Activated T-cell treated with anti-CD3 and anti-CD28 coated beads, Interleukin-2, amount 50 U/mL, for 72 hours (primary cell): ENCODE measurements around the gene TSHR. TPM values are rescaled to one million over a fixed set of nuclear protein-coding genes. Genes with fewer than 3 reads are reported as not detected.
A peak's percentile ranks its signal among the peaks of the same experiment; 100 is the strongest.

Source experiments
- ATAC-seq, 2 donors: fragments of 150-1000 bp; cut with Tn5 transposase; replicated peaks in 1 of 2; 2 replicates each; pipeline ENCODE4 v1.10.0; 2021; ENCODE audit warnings: moderate library complexity in 2 of 2, mild to moderate bottlenecking in 1 of 2
- DNase-seq, 2 donors: peaks; one replicate each; pipeline ENCODE4 v3.0.0; 2021 to 2022; ENCODE audit warnings: mixed read lengths in 1 of 2
- H3K27ac Mint-ChIP-seq: one replicate; pipeline ENCODE4 v1.8.0; 2022; ENCODE audit warnings: mild to moderate bottlenecking, moderate library complexity, mixed read lengths
- H3K27me3 Mint-ChIP-seq: one replicate; pipeline ENCODE4 v1.8.0; 2022; ENCODE audit warnings: low read depth, mixed read lengths
- H3K36me3 Mint-ChIP-seq, 2 donors: one replicate each; pipeline ENCODE4 v1.8.0; 2022; ENCODE audit warnings: mixed read lengths in 2 of 2, mild to moderate bottlenecking in 1 of 2; ENCODE audit not compliant: insufficient read depth in 2 of 2
- H3K4me1 Mint-ChIP-seq: one replicate; pipeline ENCODE4 v1.8.0; 2022; ENCODE audit warnings: low read depth, mixed read lengths
- H3K4me3 Mint-ChIP-seq, 2 donors: one replicate each; pipeline ENCODE4 v1.8.0; 2022; ENCODE audit warnings: mild to moderate bottlenecking in 2 of 2, mixed read lengths in 2 of 2, moderate library complexity in 2 of 2
- H3K9me3 Mint-ChIP-seq, 2 donors: one replicate each; pipeline ENCODE4 v1.8.0; 2022; ENCODE audit warnings: mixed read lengths in 2 of 2
- total RNA-seq, 2 donors: library from RNA; stranded (reverse); gene quantifications; one replicate each; pipeline ENCODE4 v1.2.3, GENCODE V29; 2022

TSHR gene
- total RNA-seq, 2 donors from 2014 or later, result not detected

DNA sequence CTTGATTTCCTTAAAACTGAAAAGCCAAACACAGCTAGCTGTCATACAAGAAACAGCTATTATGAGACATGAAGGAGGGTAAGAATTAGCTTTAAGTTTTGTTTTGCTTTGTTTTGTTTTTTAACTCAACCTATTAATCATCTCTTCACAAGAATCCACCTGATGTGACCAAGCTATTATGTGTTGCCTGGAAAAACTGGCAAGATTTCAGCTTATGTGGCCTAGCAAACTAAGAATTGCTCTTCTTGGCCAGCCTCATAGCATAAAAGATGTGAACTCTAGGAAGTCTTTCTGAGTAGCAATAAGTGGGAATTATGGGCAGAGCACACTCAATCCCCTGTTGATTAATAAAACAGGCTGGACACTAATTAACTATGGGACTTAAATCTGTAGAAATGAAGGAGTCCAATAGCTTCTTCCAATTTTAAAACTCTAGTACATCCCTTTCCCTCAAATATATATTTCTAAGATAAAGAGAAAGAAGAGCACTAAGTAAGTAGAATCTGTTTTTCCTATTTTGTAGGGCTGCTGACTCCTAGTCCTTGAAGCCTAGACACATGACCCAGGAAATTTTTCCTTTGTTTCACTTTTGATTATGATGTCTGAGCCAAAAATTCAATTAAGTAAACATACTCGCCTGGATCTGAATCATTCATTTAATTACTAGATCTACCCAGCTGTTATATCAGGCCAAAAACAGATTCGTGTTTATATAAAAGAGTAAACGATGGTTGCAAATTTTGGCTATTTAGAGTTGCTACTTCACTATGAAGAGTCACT lies 189.6 kb downstream of the TSHR start:
- H3K36me3 Mint-ChIP-seq, result no peaks in the 10 kb centered on the region
- no peak overlapping the region for H3K27ac Mint-ChIP-seq
- no peak for ATAC-seq
- no peaks in the 10 kb centered on the region for H3K27me3 Mint-ChIP-seq
- DNase-seq, result no peak
- no peak overlapping the region for H3K4me3 Mint-ChIP-seq
- H3K9me3 Mint-ChIP-seq, result peaks cover 0 to 6% of the 10 kb centered on the region in 2 donors
- peaks cover 13% of the 10 kb centered on the region for H3K4me1 Mint-ChIP-seq

DNA sequence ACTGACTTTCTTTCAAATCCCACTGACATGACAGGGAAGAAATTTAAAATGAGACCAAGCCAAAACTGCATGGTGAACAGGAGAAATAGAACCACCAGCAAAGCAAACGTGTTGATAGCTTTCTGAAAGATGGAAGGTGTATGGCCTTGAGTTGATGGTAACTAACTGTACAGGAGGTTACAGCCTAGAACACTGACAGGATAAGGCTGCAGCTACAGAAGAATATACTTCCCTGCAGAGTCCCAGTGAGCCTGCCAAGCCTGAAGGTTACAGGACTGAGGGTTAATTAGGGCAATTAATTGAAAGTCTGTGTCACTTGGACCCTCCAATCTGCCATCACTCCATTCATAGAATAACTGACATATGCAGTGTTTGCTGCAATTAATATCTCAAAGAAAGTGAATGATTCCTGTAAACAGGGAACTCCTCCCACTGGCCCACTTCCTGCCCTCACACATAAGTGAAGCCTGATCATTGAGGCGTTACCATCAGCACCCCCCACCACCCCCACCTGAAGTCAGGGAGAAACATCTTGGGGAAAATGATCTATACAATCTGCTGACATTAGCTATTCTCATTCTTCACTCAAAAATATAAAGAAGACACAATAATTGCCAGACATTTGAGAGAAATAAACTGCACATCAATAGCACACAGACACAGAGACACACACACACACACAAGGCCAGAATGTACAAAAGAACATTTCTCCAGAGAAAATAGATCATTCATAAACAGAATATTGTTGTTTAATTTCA lies 191.9 kb downstream of the TSHR start:
- no peak for ATAC-seq
- peaks cover 0 to 6% of the 10 kb centered on the region in 2 donors for H3K9me3 Mint-ChIP-seq

DNA sequence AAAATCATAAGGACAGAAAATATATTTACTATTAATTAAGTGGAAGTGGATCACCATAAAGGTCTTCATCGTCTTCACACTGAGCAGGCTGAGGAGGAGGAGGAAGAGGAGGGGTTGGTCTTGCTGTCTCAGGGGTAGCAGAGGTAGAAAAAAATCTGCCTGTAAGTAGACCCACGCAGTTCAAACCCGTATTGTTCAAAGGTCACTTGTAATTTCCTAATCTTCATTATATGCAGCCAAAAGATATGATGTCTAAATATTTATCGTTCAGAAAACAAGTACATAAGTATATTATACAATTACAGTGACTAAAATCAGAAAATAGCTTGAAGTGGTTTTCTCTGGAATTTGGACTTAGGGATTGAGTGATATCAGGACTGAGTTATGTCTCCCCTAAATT lies 193.2 kb downstream of the TSHR start:
- H3K4me1 Mint-ChIP-seq, result peaks cover 28% of the 10 kb centered on the region
- no peak overlapping the region for H3K27ac Mint-ChIP-seq
- peaks cover 0 to 4% of the 10 kb centered on the region in 2 donors for H3K9me3 Mint-ChIP-seq
- ATAC-seq (no peak), DNase-seq (no peak)
- H3K36me3 Mint-ChIP-seq, result no peaks in the 10 kb centered on the region
- H3K4me3 Mint-ChIP-seq, result no peak overlapping the region
- no peaks in the 10 kb centered on the region for H3K27me3 Mint-ChIP-seq

More for the DNA sequence above, 191.9 kb downstream of the TSHR start:
- Mint-ChIP-seq H3K36me3 (no peaks in the 10 kb centered on the region), H3K4me3 (no peak overlapping the region), H3K4me1 (peaks cover 15% of the 10 kb centered on the region), H3K27me3 (no peaks in the 10 kb centered on the region), H3K27ac (no peak overlapping the region)
- DNase-seq, result no peak

DNA sequence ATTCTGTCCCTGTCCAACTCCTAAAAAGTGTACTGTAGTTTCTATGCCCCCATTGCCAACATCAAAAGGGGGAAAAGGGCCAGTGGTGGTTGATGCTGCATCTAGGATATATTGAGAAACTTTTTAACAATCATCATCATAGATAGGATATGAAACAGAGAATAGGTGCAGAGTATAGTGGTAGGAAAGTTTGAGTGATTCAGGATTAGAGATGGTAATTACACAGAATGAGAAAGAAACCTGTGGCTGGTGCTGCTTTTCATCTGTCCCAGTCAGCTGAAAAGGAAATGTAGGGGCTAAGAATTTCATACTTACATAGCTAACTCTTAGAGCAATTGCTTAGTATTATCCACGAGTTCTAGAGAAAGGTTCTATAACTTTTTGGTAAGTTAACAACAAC lies 197.8 kb downstream of the TSHR start:
- Mint-ChIP-seq H3K27ac (no peak overlapping the region), H3K4me1 (peaks cover 28% of the 10 kb centered on the region), H3K9me3 (no peaks in the 10 kb centered on the region), H3K27me3 (peaks cover 8% of the 10 kb centered on the region), H3K36me3 (peaks cover 0 to 7% of the 10 kb centered on the region in 2 donors), H3K4me3 (peak overlapping the region; percentile 5 to 13)
- peak in 1 of 2 donors; percentile 29 for DNase-seq
- peak; percentile 98 to 100 for ATAC-seq

DNA sequence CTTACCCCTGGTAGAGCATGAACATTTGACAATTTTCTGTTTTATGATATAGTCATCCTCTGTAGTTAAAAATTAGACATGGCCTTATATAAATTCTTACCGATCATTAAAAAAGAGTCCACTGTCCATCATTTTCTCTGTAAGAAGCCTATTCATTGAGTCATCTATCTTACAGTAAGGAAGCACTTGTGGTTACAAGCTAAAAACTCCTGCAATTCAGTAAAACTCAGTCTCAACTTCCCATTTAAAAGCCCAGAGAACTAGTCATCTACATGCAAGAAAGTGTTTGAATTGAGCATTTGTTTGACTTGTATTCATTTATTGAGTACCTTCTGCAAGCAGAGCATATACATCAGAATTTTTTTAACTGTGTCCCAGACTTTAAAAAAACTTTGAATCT lies 202.0 kb downstream of the TSHR start:
- peaks cover 0 to 2% of the 10 kb centered on the region in 2 donors for H3K9me3 Mint-ChIP-seq
- H3K36me3 Mint-ChIP-seq, result peaks cover 0 to 7% of the 10 kb centered on the region in 2 donors
- ATAC-seq (no peak), DNase-seq (no peak)
- peaks cover 8% of the 10 kb centered on the region for H3K27me3 Mint-ChIP-seq
- peaks cover 26% of the 10 kb centered on the region for H3K4me1 Mint-ChIP-seq
- H3K4me3 Mint-ChIP-seq, result no peak overlapping the region
- H3K27ac Mint-ChIP-seq, result no peak overlapping the region

DNA sequence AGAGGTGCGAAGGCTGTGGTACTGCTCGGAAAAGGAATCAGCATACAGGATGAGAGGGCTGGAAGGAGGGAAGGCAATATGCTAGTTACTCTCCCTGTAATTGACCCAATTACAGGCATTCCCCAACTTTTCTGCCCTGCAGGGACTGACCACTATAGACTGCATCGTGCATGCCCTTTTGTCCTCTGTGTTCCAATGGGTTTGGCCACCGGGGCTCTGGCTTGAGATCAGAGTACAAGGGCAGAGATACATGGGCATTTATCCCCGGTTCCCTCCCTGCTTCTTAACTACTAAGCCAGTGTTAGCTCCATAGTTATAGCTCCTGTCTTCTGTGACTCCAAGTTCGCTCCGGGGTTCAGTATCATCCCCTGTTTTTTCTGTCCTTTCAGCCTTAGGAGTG lies 205.7 kb downstream of the TSHR start:
- peaks cover 0 to 2% of the 10 kb centered on the region in 2 donors for H3K36me3 Mint-ChIP-seq
- no peaks in the 10 kb centered on the region for H3K27me3 Mint-ChIP-seq
- DNase-seq (no peak), ATAC-seq (no peak)
- peaks cover 26% of the 10 kb centered on the region for H3K4me1 Mint-ChIP-seq
- no peak overlapping the region for H3K4me3 Mint-ChIP-seq
- H3K9me3 Mint-ChIP-seq, result peaks cover 0 to 2% of the 10 kb centered on the region in 2 donors
- no peak overlapping the region for H3K27ac Mint-ChIP-seq

DNA sequence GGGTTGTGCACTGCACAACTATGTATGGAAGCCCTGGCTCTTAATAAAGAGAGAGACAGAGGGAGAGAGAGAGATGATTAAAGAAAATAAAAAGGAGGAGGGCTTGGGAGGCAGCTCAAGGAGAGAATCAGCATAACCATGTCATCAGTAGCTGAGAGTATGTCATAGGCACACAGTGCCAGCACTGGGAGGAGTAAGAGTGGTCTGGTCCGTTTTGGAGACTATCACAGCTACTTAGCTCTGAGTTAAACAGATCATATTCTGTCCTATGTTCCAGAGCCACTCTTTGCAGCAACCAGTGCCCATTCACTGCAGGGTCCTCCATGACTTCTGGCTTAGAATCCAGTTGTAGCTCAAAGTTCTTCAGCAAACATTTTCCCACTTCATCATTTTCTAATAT lies 206.3 kb downstream of the TSHR start:
- H3K9me3 Mint-ChIP-seq, result peaks cover 0 to 2% of the 10 kb centered on the region in 2 donors
- H3K4me3 Mint-ChIP-seq, result no peak overlapping the region
- H3K27ac Mint-ChIP-seq, result no peak overlapping the region

DNA sequence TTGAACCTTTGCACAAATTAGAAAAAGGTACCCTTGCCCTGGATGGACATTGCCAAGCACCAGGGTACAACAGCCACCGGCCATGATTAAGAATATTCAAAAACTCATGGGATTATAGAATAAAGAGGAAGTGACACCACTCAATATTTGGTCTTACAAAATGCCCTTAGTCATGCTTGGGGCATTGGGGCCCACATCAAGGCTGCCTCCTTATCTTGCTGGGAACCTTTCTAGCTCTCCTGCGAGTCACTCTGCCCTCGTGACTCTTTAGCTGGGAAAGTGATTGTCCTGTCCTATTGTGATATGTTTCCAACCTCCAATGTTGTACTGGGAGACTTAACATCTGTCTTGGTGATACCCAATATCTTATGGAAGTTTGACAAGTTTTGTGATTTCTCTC lies 207.5 kb downstream of the TSHR start:
- Mint-ChIP-seq H3K4me3 (no peak overlapping the region), H3K9me3 (peaks cover 0 to 2% of the 10 kb centered on the region in 2 donors)

More for the DNA sequence above, 206.3 kb downstream of the TSHR start:
- Mint-ChIP-seq H3K36me3 (peaks cover 0 to 2% of the 10 kb centered on the region in 2 donors), H3K4me1 (peaks cover 26% of the 10 kb centered on the region), H3K27me3 (no peaks in the 10 kb centered on the region)
- no peak for ATAC-seq
- no peak for DNase-seq

DNA sequence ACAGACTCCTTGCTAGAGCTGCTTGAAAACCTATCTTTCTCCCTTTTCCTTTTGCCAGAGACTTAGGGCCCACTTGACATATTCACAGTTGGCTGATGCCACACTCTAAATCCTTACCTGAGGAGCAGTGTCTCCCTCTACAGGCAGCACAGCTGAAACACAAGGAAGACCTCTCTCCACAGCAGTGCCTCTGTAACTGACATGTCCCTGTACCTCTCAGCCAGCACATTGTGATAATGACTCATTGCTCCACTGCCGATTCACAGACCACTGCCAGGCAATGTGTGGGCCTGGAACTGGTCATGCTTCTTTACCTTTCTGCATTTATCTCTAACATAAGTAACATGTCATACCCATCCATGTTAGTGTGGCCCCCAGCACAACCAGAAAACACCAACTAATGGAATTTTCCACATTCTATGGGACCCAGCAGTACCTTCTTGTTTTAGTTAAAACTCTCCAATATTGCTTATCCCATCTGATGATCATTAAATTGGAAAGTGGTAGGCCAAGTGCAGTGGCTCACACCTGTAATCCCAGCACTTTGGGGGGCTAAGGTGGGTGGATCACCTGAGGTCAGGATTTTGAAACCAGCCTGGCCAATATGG lies 208.8 kb downstream of the TSHR start:
- H3K36me3 Mint-ChIP-seq, result no peaks in the 10 kb centered on the region
- H3K4me1 Mint-ChIP-seq, result peaks cover 19% of the 10 kb centered on the region
- no peak overlapping the region for H3K4me3 Mint-ChIP-seq
- no peak overlapping the region for H3K27ac Mint-ChIP-seq
- H3K9me3 Mint-ChIP-seq, result peaks cover 0 to 2% of the 10 kb centered on the region in 2 donors
- ATAC-seq, result peak; percentile 100
- peak; percentile 74 to 80 for DNase-seq
- no peaks in the 10 kb centered on the region for H3K27me3 Mint-ChIP-seq

More for the DNA sequence above, 207.5 kb downstream of the TSHR start:
- Mint-ChIP-seq H3K27ac (no peak overlapping the region), H3K36me3 (peaks cover 0 to 2% of the 10 kb centered on the region in 2 donors), H3K4me1 (peaks cover 19% of the 10 kb centered on the region), H3K27me3 (no peaks in the 10 kb centered on the region)
- peak in 1 of 2 donors; percentile 4 for DNase-seq
- ATAC-seq, result no peak

DNA sequence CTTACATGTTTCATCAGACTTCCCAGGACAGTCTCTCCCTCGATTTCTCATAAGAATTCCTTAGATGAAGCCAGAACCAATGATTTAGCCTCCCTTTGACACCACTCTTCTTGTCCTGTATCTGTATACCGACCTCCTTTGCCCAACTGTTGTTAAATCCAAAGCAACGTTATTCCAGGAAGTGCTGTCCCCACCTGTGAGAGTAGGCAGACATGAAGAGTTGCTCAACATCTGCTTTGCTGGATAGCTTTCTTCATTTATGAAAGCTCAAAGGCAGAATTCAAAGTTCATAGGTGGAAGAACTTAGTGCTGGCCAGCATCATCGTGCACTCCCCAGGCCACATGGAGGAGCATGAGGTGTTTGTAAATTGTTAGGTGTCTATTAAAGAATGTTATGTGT lies 209.8 kb downstream of the TSHR start:
- H3K27ac Mint-ChIP-seq, result no peak overlapping the region
- ATAC-seq (no peak), DNase-seq (no peak)
- H3K4me3 Mint-ChIP-seq, result no peak overlapping the region
- H3K9me3 Mint-ChIP-seq, result no peaks in the 10 kb centered on the region
- no peaks in the 10 kb centered on the region for H3K27me3 Mint-ChIP-seq
- H3K36me3 Mint-ChIP-seq, result no peaks in the 10 kb centered on the region
- peaks cover 25% of the 10 kb centered on the region for H3K4me1 Mint-ChIP-seq

DNA sequence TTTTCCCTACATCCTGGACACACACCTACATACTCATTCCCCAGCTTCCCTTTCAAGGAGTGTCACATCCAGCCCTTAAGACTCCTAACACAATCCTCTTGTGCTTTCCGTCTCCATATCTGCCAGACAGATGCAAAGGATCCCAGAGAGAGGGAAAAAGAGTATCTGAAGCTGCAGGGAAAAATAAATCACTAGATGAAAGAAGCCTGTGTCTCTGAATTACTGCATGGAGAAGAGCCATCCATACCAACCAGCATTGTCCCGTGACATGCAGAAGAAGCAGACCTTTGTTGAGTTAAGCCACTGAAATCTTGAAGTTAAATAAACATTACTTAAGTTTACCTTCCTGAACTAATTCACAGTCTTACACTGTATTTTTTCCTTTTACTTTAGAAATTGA lies 210.7 kb downstream of the TSHR start:
- no peak for DNase-seq
- H3K4me1 Mint-ChIP-seq, result peaks cover 33% of the 10 kb centered on the region
- no peaks in the 10 kb centered on the region for H3K36me3 Mint-ChIP-seq
- no peak overlapping the region for H3K27ac Mint-ChIP-seq
- no peak overlapping the region for H3K4me3 Mint-ChIP-seq
- no peak for ATAC-seq
- no peaks in the 10 kb centered on the region for H3K27me3 Mint-ChIP-seq
- no peaks in the 10 kb centered on the region for H3K9me3 Mint-ChIP-seq

DNA sequence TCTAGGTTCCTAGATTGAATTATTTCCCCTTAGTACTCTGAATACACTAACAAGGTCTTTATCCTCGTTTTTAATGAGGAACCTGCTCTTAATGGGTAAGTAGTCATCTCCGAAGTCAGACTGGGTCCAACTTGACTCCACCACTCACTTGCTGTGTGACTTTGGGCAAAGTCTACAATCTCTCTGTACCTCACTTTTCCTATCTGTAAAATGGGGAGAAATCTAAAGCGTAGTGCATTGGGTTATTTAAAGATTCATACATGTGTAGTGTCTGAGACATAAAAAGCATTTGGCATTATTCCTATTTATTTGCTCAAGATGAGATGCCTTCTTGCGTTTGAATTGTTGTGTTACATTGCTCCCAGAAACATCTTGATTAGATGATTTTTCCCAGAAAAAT lies 213.8 kb downstream of the TSHR start:
- no peaks in the 10 kb centered on the region for H3K27me3 Mint-ChIP-seq
- ATAC-seq (no peak), DNase-seq (no peak)
- H3K4me3 Mint-ChIP-seq, result peak overlapping the region; percentile 86 to 94
- H3K36me3 Mint-ChIP-seq, result no peaks in the 10 kb centered on the region
- peak overlapping the region; percentile 79 for H3K27ac Mint-ChIP-seq
- H3K4me1 Mint-ChIP-seq, result peaks cover 25% of the 10 kb centered on the region
- H3K9me3 Mint-ChIP-seq, result no peaks in the 10 kb centered on the region

DNA sequence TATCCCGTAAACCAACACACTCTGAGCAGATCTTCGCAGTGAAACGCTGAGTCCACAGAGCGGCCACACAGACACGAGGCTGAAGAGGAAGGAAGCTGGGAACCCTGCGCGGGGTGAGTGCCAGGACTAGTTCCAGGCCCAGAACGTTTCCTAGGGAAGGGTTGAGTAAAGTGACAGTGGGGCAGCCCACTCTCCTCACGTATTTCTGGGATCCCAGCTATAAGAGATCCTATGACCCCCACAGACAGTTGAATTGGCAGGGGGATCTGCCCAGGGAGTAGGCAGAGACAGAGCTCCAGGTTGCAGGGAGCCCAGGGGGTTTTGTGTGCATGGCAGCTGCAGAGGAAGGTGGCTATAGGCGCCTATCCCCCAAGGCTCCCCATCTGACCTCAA lies 214.3 kb downstream of the TSHR start:
- no peaks in the 10 kb centered on the region for H3K9me3 Mint-ChIP-seq
- H3K36me3 Mint-ChIP-seq, result no peaks in the 10 kb centered on the region
- peaks cover 22% of the 10 kb centered on the region for H3K4me1 Mint-ChIP-seq
- ATAC-seq, result peak; percentile 16 to 18
- H3K27me3 Mint-ChIP-seq, result no peaks in the 10 kb centered on the region
- H3K27ac Mint-ChIP-seq, result peak overlapping the region; percentile 79
- DNase-seq, result peak; percentile 16
- H3K4me3 Mint-ChIP-seq, result peak overlapping the region; percentile 86 to 94
